Mammary epithelial cell (primary cell): ENCODE measurements around the gene NEDD4.

Experiments used
- CTCF ChIP-seq, 2 donors: IDR thresholded peaks in 1 of 2; conservative IDR thresholded peaks in 1 of 2; 2 replicates each; pipeline ENCODE4 v1.5.1; 2011 to 2012; ENCODE audit warnings: inconsistent platforms in 2 of 2, low read length in 2 of 2, mild to moderate bottlenecking in 2 of 2, control low read depth in 1 of 2, low read depth in 1 of 2; ENCODE audit not compliant: insufficient read depth in 1 of 2; ENCODE audit errors: extremely low read depth in 1 of 2
- EZH2 ChIP-seq: IDR thresholded peaks from 2 replicates; pipeline ENCODE4 v1.6.1; 2012; ENCODE audit warnings: low read length, inconsistent platforms, borderline replicate concordance

- TF ChIP-seq EZH2 (no peak), CTCF (conservative IDR thresholded peaks at IDR 0.05 in 1 of 2, IDR thresholded peaks at IDR 0.05 in 1 of 2; ENCODE audit: extremely low read depth in 1 of 2, insufficient read depth in 1 of 2, low read depth in 1 of 2, low read length in 2 of 2) (no peak)
Measured at GRCh38 chr15:55827955-55828354, 165.5 kb downstream of the NEDD4 start.
